Measurements from ENCODE around the gene TMC3. TPM values are rescaled to one million over a fixed set of nuclear protein-coding genes. Genes with fewer than 3 reads are reported as not detected.

Gene TMC3
- total RNA-seq, 1 donor from 2014 or later: not detected

GRCh38 chr15:81301815-81302399 lies 72.1 kb downstream of the TMC3 start:
- Histone ChIP-seq H3K36me3 (ENCODE audit: control insufficient read depth, insufficient read depth, low read length) (no peaks in the 10 kb centered on the region), H3K27me3 (ENCODE audit: control insufficient read depth, insufficient read depth, low read length) (peaks cover 4% of the 10 kb centered on the region), H3K4me3 (ENCODE audit: low read depth, low read length) (no peak overlapping the region)
- TF ChIP-seq CTCF (IDR thresholded peaks at IDR 0.05; ENCODE audit: insufficient read depth, low read length, poor library complexity, severe bottlenecking): no peak
- no peak for DNase-seq (ENCODE audit: low read depth)

GRCh38 chr15:81301385-81301784 lies 72.6 kb downstream of the TMC3 start:
- no peak for DNase-seq (ENCODE audit: low read depth)
- Histone ChIP-seq H3K36me3 (ENCODE audit: control insufficient read depth, insufficient read depth, low read length) (no peaks in the 10 kb centered on the region), H3K4me3 (ENCODE audit: low read depth, low read length) (no peak overlapping the region), H3K27me3 (ENCODE audit: control insufficient read depth, insufficient read depth, low read length) (peaks cover 4% of the 10 kb centered on the region)
- no peak for TF ChIP-seq CTCF (IDR thresholded peaks at IDR 0.05; ENCODE audit: insufficient read depth, low read length, poor library complexity, severe bottlenecking)

GRCh38 chr15:81299630-81300273 lies 74.3 kb downstream of the TMC3 start:
- no peak for DNase-seq (ENCODE audit: low read depth)
- Histone ChIP-seq H3K4me3 (ENCODE audit: low read depth, low read length) (no peak overlapping the region), H3K27me3 (ENCODE audit: control insufficient read depth, insufficient read depth, low read length) (peaks cover 4% of the 10 kb centered on the region), H3K36me3 (ENCODE audit: control insufficient read depth, insufficient read depth, low read length) (no peaks in the 10 kb centered on the region)
- no peak for TF ChIP-seq CTCF (IDR thresholded peaks at IDR 0.05; ENCODE audit: insufficient read depth, low read length, poor library complexity, severe bottlenecking)

GRCh38 chr15:81299156-81299555 lies 74.9 kb downstream of the TMC3 start:
- TF ChIP-seq CTCF (IDR thresholded peaks at IDR 0.05; ENCODE audit: insufficient read depth, low read length, poor library complexity, severe bottlenecking): no peak
- Histone ChIP-seq H3K36me3 (ENCODE audit: control insufficient read depth, insufficient read depth, low read length) (no peaks in the 10 kb centered on the region), H3K27me3 (ENCODE audit: control insufficient read depth, insufficient read depth, low read length) (peaks cover 8% of the 10 kb centered on the region), H3K4me3 (ENCODE audit: low read depth, low read length) (no peak overlapping the region)
- no peak for DNase-seq (ENCODE audit: low read depth)

GRCh38 chr15:81298611-81299010 lies 75.4 kb downstream of the TMC3 start:
- DNase-seq (ENCODE audit: low read depth): no peak
- no peaks in the 10 kb centered on the region for H3K36me3 ChIP-seq (ENCODE audit: control insufficient read depth, insufficient read depth, low read length)
- H3K4me3 ChIP-seq (ENCODE audit: low read depth, low read length): no peak overlapping the region
- H3K27me3 ChIP-seq (ENCODE audit: control insufficient read depth, insufficient read depth, low read length): peaks cover 6% of the 10 kb centered on the region
- no peak for TF ChIP-seq CTCF (IDR thresholded peaks at IDR 0.05; ENCODE audit: insufficient read depth, low read length, poor library complexity, severe bottlenecking)

All from kidney epithelial cell (primary cell).